NT2/D1 (cell line): ENCODE measurements around the gene GEN1.

Experiments
- DNase-seq: peaks from one replicate; pipeline ENCODE4 v3.0.0-alpha.2; 2011; ENCODE audit warnings: low read depth, low spot score
- H3K27me3 ChIP-seq: 2 replicates; pipeline ENCODE4 v1.6.0; 2011; ENCODE audit warnings: mild to moderate bottlenecking; ENCODE audit not compliant: insufficient read length, insufficient read depth
- H3K36me3 ChIP-seq: 2 replicates; pipeline ENCODE4 v1.6.1; 2011; ENCODE audit warnings: mild to moderate bottlenecking, low read length, mixed read lengths; ENCODE audit not compliant: insufficient read depth, insufficient read length
- H3K4me1 ChIP-seq: 2 replicates; pipeline ENCODE4 v1.5.1; 2011; ENCODE audit not compliant: insufficient read depth, insufficient read length
- H3K4me3 ChIP-seq: 2 replicates; pipeline ENCODE4 v1.5.1; 2011; ENCODE audit warnings: low read depth; ENCODE audit not compliant: insufficient read length
- H3K9ac ChIP-seq: 2 replicates; pipeline ENCODE4 v1.6.0; 2011; ENCODE audit warnings: low read depth; ENCODE audit not compliant: insufficient read length
- H3K9me3 ChIP-seq: 2 replicates; pipeline ENCODE4 v1.5.1; 2011; ENCODE audit warnings: mild to moderate bottlenecking, low read length; ENCODE audit not compliant: insufficient read depth
- SUZ12 ChIP-seq: IDR thresholded peaks from 2 replicates; pipeline ENCODE4 v1.6.1; 2011; ENCODE audit not compliant: insufficient read length, insufficient read depth; ENCODE audit errors: extremely low read depth
- YY1 ChIP-seq: IDR thresholded peaks from 2 replicates; pipeline ENCODE4 v1.6.1; 2011; ENCODE audit not compliant: insufficient read length, insufficient read depth
- ZNF274 ChIP-seq: IDR thresholded peaks from 2 replicates; pipeline ENCODE4 v1.6.1; 2011; ENCODE audit warnings: mild to moderate bottlenecking, low read depth, low read length

GEN1 gene

GRCh38 chr2:17835516-17835915, 81.6 kb downstream of the GEN1 start:
- H3K9me3 ChIP-seq, result no peaks in the 10 kb centered on the region
- H3K9ac ChIP-seq, result no peak overlapping the region
- no peaks in the 10 kb centered on the region for H3K36me3 ChIP-seq
- H3K27me3 ChIP-seq, result peaks cover 8% of the 10 kb centered on the region
- H3K4me1 ChIP-seq, result no peaks in the 10 kb centered on the region
- TF ChIP-seq YY1 (no peak), SUZ12 (no peak), ZNF274 (no peak)
- H3K4me3 ChIP-seq, result no peak overlapping the region
- no peak for DNase-seq
